ENCODE data around the gene KCNJ14.

The KCNJ14 gene

DNA sequence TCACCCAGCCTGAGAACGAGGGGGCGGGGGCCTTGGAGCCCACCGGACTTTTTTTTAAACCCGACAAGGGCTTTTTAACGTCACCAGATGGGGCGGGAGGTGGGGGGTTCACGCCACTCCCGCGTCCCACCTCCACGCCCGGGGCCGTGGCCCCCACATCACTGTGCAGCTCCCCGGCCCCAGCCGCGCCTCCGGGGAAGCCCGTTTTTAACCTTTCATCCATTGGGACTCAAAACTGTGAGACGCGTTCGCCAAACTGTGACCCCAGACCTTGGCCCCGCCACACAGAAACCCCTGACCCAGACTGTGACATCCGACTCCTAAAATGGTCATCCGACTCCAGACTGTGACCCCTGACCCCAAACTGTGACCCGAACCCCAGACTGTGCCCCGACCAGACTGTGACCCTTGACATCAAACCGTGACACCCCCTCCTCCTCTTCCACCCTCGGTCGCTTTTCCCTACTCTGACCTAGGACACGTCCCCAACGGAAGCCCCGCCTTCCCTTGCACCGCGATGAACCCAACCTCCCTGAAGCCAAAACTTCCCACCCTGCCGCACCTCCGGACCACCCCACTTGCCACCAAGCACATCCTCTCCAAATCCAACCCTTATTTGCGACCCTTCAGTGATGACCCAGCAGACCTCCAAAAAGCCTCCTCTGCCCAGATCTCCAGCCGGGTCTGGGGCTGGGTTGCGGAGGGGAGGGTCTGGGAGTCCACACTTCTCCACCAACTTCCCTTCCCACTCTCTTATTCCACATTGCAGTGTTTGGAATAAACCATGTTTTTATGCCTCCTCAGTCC, 11.0 kb upstream of the KCNJ14 start:
- FAIRE-seq = no peak
- DNase-seq (ENCODE audit: extremely low spot score, insufficient read length, low read depth) = no peak

GRCh38 chr19:48444936-48445200, 10.5 kb upstream of the KCNJ14 start:
- peak; percentile 24 for FAIRE-seq

GRCh38 chr19:48445256-48445605, 10.1 kb upstream of the KCNJ14 start:
- DNase-seq (ENCODE audit: extremely low spot score, insufficient read length, low read depth) (peak; percentile 47), FAIRE-seq (no peak)

More at GRCh38 chr19:48444936-48445200, 10.5 kb upstream of the KCNJ14 start:
- no peak for DNase-seq (ENCODE audit: extremely low spot score, insufficient read length, low read depth)

DNA sequence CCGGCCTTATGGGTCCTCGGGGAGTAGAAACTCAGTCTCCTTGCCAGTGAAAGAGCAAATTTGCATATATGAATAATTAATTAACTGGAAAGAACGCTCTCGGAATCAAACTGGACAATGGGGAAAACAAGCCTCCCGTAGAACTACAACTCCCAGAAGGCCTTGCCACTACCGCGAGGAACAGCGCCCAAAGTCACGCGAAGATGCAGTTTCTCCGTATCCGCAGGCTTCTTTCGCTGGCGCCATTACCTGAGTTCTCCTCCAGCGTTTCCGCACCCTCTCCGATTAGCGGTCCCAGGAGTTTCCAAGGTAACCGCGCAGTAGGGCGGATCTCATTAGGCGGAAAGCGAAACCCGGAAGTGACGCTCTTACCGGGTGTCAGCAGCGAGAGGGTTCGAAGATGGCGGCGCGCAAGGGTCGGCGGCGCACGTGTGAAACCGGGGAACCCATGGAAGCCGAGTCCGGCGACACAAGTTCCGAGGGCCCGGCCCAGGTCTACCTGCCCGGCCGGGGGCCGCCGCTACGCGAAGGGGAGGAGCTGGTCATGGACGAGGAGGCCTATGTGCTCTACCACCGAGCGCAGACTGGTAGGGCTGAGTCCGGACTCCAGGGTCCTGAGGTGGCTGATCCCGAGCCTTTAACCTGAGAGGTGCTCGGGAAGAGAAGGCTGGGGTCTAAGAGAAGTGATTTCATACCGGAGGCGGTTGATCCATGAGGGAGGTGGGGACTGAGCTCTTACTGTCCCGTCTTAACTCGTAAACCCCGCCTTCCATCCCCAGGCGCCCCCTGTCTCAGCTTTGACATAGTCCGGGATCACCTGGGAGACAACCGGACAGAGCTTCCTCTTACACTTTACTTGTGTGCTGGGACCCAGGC, 9.5 kb upstream of the KCNJ14 start, which contains the start of gene GRWD1:
Gene GRWD1 (plus strand): TSS at position 378 of the 876 bp plus-strand sequence. CDS start 23 bp downstream, at position 401.
- peak; percentile 100 for FAIRE-seq
- peak; percentile 88 for DNase-seq (ENCODE audit: extremely low spot score, insufficient read length, low read depth)

- FAIRE-seq = no peak
- no peak for DNase-seq (ENCODE audit: extremely low spot score, insufficient read length, low read depth)
These were observed 8.8 kb upstream of the KCNJ14 start for GRCh38 chr19:48446579-48446978.

DNA sequence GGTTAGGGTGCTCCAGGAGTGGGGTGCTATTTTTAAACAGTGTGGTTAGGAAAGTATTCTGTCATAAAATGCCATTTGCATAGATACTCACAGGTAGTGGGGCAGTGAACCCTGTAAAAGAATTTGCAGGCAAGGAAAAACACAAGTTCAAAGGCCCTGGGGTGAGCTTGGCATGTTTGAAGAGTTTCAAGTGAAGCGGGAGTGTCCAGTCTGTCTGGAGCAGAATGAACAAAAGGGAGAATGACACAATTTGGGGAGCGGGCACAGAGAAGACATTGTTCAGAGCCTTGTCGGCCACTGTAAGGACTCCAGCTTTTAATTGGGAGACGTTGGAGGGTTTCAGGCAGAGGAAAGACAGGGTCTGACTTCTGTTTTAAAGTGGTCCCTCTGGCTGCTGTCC, 6.8 kb upstream of the KCNJ14 start:
- FAIRE-seq = no peak
- DNase-seq (ENCODE audit: extremely low spot score, insufficient read length, low read depth) = no peak

- DNase-seq (ENCODE audit: extremely low spot score, insufficient read length, low read depth) (no peak), FAIRE-seq (no peak)
These were observed 4.9 kb upstream of the KCNJ14 start for GRCh38 chr19:48450441-48450840.

DNA sequence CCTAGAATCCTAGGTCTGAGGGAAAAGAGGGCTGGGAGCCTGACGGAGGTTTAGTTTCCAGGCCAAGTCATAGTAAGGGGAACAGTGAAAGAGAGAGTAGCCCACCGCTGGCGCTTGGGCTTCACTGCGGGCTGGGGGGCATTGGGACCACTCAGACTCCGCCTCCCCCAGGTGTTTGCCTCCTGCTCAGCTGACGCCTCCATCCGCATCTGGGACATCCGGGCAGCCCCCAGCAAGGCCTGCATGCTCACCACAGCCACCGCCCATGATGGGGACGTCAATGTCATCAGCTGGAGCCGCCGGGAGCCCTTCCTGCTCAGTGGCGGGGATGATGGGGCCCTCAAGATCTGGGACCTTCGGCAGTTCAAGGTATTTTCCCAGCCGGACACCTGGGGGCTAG, 4.5 kb upstream of the KCNJ14 start:
- DNase-seq (ENCODE audit: extremely low spot score, insufficient read length, low read depth) (no peak), FAIRE-seq (no peak)

GRCh38 chr19:48451624-48452023, 3.8 kb upstream of the KCNJ14 start:
- no peak for FAIRE-seq

GRCh38 chr19:48452289-48453190, 2.8 kb upstream of the KCNJ14 start:
- FAIRE-seq (no peak), DNase-seq (ENCODE audit: extremely low spot score, insufficient read length, low read depth) (no peak)

More at GRCh38 chr19:48451624-48452023, 3.8 kb upstream of the KCNJ14 start:
- no peak for DNase-seq (ENCODE audit: extremely low spot score, insufficient read length, low read depth)

GRCh38 chr19:48454150-48454730, 1.1 kb upstream of the KCNJ14 start:
- no peak for DNase-seq (ENCODE audit: extremely low spot score, insufficient read length, low read depth)
- no peak for FAIRE-seq

GRCh38 chr19:48455908-48456562, 661 bp downstream of the KCNJ14 start:
- FAIRE-seq (no peak), DNase-seq (ENCODE audit: extremely low spot score, insufficient read length, low read depth) (no peak)

DNA sequence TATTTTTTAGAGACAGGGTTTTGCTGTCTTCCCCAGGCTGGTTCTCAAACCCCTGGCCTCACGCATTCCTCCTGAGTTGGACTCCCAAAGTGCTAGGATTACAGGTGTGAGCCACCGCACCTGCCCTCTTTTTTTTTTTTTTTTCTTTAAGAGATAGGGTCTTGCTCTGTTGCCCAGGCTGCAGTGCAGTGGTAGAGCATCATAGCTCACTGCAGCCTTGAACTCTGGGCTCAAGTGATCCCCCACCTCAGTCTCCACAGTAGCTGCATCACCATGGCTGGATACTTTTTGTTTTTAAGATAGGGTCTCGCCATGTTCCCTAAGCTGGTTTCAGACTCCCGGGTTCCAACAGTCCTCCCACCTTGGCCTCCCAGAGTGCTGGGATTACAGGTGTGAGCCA, 1.5 kb downstream of the KCNJ14 start:
- no peak for DNase-seq (ENCODE audit: extremely low spot score, insufficient read length, low read depth)
- no peak for FAIRE-seq

DNA sequence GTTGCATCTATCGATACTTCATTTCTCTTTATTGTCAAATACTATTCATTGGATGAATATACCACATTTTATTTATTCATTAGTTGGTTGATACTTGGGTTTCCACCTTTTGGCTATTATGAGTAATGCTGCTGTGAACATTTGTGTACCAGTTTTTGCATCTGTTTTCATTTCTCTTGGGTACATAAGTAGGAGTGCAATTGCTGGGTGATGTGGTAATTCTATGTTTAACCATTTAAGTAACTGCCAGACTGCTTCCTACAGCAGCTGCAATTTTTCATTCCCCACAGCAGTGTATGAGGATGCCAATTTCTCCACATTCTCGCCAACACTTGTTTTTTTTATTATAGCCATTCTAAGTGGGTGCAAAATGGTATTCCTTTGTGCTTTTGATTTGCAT, 2.6 kb downstream of the KCNJ14 start:
- FAIRE-seq (no peak), DNase-seq (ENCODE audit: extremely low spot score, insufficient read length, low read depth) (no peak)

DNA sequence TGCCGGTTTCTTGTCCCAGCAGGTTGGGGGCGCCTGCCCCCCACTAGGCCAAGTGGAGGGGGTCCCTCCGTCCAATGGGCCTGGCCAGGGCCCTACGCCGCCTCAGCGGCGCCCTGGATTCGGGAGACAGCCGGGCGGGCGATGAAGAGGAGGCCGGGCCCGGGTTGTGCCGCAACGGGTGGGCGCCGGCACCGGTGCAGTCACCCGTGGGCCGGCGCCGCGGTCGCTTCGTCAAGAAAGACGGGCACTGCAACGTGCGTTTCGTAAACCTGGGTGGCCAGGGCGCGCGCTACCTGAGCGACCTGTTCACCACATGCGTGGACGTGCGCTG, 6.2 kb downstream of the KCNJ14 start:
- no peak for FAIRE-seq
- DNase-seq (ENCODE audit: extremely low spot score, insufficient read length, low read depth) = no peak

- FAIRE-seq = no peak
- no peak for DNase-seq (ENCODE audit: extremely low spot score, insufficient read length, low read depth)
These were observed 6.7 kb downstream of the KCNJ14 start for GRCh38 chr19:48461982-48462655.

DNA sequence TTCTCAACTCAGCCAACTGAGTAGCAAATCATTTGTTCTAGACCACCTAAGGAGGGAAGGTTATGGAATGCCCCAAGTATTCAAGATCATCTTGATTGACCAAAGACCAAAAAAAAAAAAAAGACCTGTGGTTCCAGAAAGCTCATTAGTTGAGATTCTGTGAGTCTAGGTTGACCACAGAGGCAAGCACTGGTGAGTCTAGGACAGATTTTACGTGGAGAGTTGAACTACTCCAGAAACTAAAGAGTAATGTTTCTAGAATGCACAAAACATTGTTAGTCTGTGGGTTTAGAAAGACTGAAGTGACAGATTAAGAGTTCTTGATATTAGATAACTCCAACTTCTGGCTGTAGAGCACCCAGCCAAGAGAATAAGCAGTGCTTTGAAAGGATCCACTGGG, 9.8 kb downstream of the KCNJ14 start:
- no peak for DNase-seq (ENCODE audit: extremely low spot score, insufficient read length, low read depth)
- FAIRE-seq = no peak

DNA sequence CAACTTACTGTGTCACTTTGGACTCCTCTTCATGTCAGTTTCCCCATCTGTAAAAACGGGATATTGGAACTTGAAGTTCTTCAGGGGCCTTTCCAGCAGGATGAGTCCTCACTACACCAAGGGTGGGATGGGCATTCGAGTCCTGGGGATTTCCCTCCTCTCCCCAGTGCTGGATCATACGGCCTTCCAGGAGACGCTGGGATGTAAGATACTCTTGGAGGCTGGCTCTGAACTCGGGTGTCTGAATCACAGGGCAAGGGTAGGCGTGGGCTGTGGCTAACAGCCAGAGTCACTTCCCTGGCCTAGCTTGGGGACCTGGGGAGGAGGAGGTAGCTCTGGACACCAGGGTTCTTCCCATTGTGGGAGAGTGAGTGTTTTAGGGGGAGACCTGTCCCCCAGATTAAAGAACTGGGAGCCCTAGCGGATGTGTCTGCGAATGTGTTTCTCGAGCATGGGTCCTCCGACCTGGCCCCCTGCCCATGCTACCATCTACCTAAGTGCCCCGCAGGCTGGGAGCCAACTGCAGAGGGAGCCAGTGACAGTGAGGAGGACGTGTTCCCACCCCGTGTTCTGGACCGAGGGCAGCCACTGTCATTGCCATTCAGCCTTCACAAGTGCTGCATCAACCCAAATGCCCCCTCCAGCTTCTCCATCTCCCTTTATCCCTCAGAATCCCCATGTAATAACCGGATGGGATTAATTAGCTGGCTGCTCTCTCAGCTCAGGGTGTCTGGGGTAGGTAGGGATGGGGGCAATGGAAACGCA, 11.4 kb downstream of the KCNJ14 start:
- no peak for DNase-seq (ENCODE audit: extremely low spot score, insufficient read length, low read depth)
- FAIRE-seq = no peak

Data from GM18507 (cell line).